ENCODE data around the gene TTBK2. TPM values are rescaled to one million over a fixed set of nuclear protein-coding genes. Genes with fewer than 3 reads are reported as not detected.

The TTBK2 gene
- polyA plus RNA-seq, 1 experiment, result 3.3 TPM

DNA sequence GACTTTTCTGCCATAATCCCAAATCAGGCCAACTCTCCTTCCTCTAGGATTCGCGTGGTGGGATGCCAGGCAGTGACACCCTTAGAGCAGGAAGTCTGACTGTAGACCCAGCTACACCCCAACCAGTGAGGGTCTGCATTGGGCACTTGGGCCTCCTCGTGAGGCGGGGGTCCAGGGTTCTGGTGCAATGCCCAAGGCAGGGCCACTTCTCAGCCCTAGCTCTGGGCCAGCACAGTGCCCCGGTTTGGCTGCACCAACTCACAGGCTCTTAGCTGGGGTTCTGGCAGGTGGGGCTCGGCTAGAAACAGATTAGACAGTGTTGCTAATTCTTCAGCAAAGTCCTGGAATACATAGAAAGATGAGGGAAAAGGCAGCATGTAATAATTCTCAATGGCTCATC, 196.3 kb downstream of the TTBK2 start:
- CTCF ChIA-PET, result no interaction called here
- POLR2A ChIA-PET, result no interaction called here
- Histone ChIP-seq H3K4me3 (ENCODE audit: low read depth, low read length) (no peak overlapping the region), H3K36me3 (ENCODE audit: control insufficient read depth, insufficient read depth, low read length) (peaks cover 29% of the 10 kb centered on the region), H3K27me3 (ENCODE audit: control insufficient read depth, insufficient read depth, low read length) (no peaks in the 10 kb centered on the region)
- no peak for DNase-seq (ENCODE audit: low read depth)
- TF ChIP-seq, protein P1, sequence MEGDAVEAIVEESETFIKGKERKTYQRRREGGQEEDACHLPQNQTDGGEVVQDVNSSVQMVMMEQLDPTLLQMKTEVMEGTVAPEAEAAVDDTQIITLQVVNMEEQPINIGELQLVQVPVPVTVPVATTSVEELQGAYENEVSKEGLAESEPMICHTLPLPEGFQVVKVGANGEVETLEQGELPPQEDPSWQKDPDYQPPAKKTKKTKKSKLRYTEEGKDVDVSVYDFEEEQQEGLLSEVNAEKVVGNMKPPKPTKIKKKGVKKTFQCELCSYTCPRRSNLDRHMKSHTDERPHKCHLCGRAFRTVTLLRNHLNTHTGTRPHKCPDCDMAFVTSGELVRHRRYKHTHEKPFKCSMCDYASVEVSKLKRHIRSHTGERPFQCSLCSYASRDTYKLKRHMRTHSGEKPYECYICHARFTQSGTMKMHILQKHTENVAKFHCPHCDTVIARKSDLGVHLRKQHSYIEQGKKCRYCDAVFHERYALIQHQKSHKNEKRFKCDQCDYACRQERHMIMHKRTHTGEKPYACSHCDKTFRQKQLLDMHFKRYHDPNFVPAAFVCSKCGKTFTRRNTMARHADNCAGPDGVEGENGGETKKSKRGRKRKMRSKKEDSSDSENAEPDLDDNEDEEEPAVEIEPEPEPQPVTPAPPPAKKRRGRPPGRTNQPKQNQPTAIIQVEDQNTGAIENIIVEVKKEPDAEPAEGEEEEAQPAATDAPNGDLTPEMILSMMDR (IDR thresholded peaks at IDR 0.05; ENCODE audit: insufficient read depth, low read depth, low read length), result no peak

DNA sequence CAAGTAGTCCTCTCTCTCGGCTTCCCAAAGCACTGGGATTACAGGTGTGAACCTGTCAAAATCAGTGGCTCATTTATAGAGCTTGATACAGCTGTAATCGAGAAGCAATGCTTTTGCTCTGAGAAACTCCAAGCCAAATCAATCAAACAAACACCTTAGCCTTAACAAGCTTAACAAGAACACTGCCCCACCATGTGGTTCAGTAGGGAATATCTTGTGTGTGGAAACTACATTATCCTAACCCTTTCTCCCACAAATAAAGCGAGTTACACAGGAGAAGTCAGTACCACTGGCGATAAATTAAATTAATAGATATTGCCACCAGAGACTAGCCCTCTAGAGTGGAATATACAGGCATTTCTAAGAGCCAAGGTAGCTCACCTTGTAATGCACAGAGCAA, 197.5 kb downstream of the TTBK2 start:
- TF ChIP-seq, protein P1 (IDR thresholded peaks at IDR 0.05; ENCODE audit: insufficient read depth, low read depth, low read length), result no peak
- Histone ChIP-seq H3K4me3 (ENCODE audit: low read depth, low read length) (no peak overlapping the region), H3K36me3 (ENCODE audit: control insufficient read depth, insufficient read depth, low read length) (peaks cover 32% of the 10 kb centered on the region), H3K27me3 (ENCODE audit: control insufficient read depth, insufficient read depth, low read length) (no peaks in the 10 kb centered on the region)
- CTCF ChIA-PET, result interaction anchor here (0.7 to 1.3 kb wide), 4 partner anchors 8 to 20 kb away, joined by 3 to 4 read pairs (median 3); no protein-coding TSS in a partner anchor
- no peak for DNase-seq (ENCODE audit: low read depth)
- POLR2A ChIA-PET, result no interaction called here

DNA sequence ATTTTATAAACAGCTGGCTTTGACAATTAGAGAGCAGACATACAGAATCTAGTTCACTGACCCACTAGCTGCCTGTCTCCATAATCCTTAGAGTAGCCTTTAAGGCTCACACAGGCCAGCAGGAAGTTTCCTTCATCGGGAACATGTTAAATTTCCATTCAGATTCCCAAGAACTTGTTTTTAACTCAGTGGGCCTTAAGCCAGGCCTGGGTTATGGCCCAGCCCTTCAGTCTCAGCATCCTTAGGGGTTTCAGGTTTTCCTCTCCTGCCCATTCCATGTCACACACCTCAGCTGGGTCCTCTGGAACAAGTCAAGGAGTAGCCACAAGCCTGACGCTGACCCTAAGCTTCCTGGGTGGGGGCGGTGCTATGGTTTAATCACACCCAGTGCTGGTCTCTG, 198.7 kb downstream of the TTBK2 start:
- Histone ChIP-seq H3K4me3 (ENCODE audit: low read depth, low read length) (no peak overlapping the region), H3K27me3 (ENCODE audit: control insufficient read depth, insufficient read depth, low read length) (no peaks in the 10 kb centered on the region), H3K36me3 (ENCODE audit: control insufficient read depth, insufficient read depth, low read length) (peaks cover 26% of the 10 kb centered on the region)
- CTCF ChIA-PET, result no interaction called here
- TF ChIP-seq, protein P1 (IDR thresholded peaks at IDR 0.05; ENCODE audit: insufficient read depth, low read depth, low read length), result no peak
- POLR2A ChIA-PET, result no interaction called here
- DNase-seq (ENCODE audit: low read depth), result no peak

DNA sequence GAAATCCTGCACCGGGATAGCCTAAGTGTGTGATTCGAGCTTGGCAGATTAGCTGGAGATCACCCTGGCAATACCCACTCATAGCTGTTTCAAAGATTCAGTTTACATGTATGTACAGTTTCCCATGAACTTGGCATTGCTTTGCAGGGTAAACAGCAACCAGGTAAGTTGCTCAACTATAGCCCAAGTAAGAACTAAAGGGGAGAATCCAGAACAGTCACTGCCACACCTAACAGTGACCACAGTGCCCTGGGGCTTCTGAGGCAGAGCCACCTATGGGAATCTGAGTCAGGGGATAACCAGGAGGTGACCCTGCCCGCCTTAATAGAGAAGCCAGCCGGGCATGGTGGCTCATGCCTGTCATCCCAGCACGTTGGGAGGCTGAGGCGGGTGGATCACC, 199.6 kb downstream of the TTBK2 start:
- Histone ChIP-seq H3K27me3 (ENCODE audit: control insufficient read depth, insufficient read depth, low read length) (no peaks in the 10 kb centered on the region), H3K36me3 (ENCODE audit: control insufficient read depth, insufficient read depth, low read length) (peaks cover 19% of the 10 kb centered on the region), H3K4me3 (ENCODE audit: low read depth, low read length) (no peak overlapping the region)
- ChIA-PET CTCF (no interaction called here), POLR2A (no interaction called here)
- TF ChIP-seq, protein P1 (IDR thresholded peaks at IDR 0.05; ENCODE audit: insufficient read depth, low read depth, low read length), result no peak
- no peak for DNase-seq (ENCODE audit: low read depth)

DNA sequence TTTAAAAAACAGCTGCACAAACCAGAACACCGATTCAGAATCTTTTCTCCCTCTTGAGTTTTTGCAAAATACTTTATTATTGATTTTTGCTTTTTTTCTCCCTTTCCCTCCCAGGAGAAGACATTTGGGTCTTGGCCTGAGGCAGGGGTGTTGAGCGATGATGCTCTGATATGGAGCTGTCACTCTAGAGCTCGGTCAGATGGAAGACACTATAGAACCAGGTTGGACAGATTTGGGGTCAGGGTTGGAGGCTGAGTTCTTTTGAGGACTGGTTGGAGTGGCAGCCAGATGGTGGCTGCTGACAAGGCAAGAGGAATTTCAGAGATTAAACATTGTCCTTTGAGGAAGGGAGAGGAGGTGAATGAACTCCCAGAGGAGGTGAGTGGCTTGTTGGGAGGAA, 200.5 kb downstream of the TTBK2 start:
- H3K27me3 ChIP-seq (ENCODE audit: control insufficient read depth, insufficient read depth, low read length), result no peaks in the 10 kb centered on the region
- CTCF ChIA-PET, result interaction anchor here (0.7 to 1.4 kb wide), 3 partner anchors 24 to 209 kb away, joined by 3 to 4 read pairs (median 4); no protein-coding TSS in a partner anchor
- H3K36me3 ChIP-seq (ENCODE audit: control insufficient read depth, insufficient read depth, low read length), result peaks cover 17% of the 10 kb centered on the region
- POLR2A ChIA-PET, result no interaction called here
- TF ChIP-seq, protein P1 (IDR thresholded peaks at IDR 0.05; ENCODE audit: insufficient read depth, low read depth, low read length), result no peak
- no peak for DNase-seq (ENCODE audit: low read depth)
- H3K4me3 ChIP-seq (ENCODE audit: low read depth, low read length), result no peak overlapping the region
